HepG2 (cell line): ENCODE data around the gene SERPINE3. TPM values are rescaled to one million over a fixed set of nuclear protein-coding genes. Genes with fewer than 3 reads are reported as not detected.

ENCODE experiments used
- ATF4 ChIP-seq, 2 experiments: fragments of 450-650 bp in 1 of 2; sonication (generic) in 1 of 2; formaldehyde crosslinking; IDR thresholded peaks; 2 replicates each; pipeline versions ENCODE4 v1.5.0 to v1.8.0; 2020 to 2022; ENCODE audit warnings: mild to moderate bottlenecking in 1 of 2, missing genetic modification reagents in 1 of 2
- FOXA1 ChIP-seq, 2 experiments: fragments of 450-650 bp in 1 of 2; sonication (generic) in 1 of 2; formaldehyde crosslinking in 1 of 2; IDR thresholded peaks; 2 replicates each; pipeline versions ENCODE4 v1.4.0 to v1.6.1; 2016 to 2020; ENCODE audit warnings: missing genetic modification reagents in 1 of 2
- FOXJ3 ChIP-seq: sonication (generic); formaldehyde crosslinking; IDR thresholded peaks from 2 replicates; pipeline ENCODE4 v1.4.0; 2020; ENCODE audit warnings: missing genetic modification reagents, mild to moderate bottlenecking, borderline replicate concordance
- FOXO1 ChIP-seq: sonication (generic); formaldehyde crosslinking; IDR thresholded peaks from 2 replicates; pipeline ENCODE4 v1.4.0; 2020; ENCODE audit warnings: missing genetic modification reagents
- GATAD2A ChIP-seq: IDR thresholded peaks from 2 replicates; pipeline ENCODE4 v1.6.1; 2016
- HNF4G ChIP-seq, 2 experiments: sonication (generic) in 1 of 2; formaldehyde crosslinking in 1 of 2; IDR thresholded peaks; 2 replicates each; pipeline versions ENCODE4 v1.4.0 to v1.6.1; 2011 to 2020; ENCODE audit warnings: borderline replicate concordance in 2 of 2, low read depth in 2 of 2, mild to moderate bottlenecking in 2 of 2, low read length in 1 of 2, missing genetic modification reagents in 1 of 2, moderate library complexity in 1 of 2
- HOMEZ ChIP-seq: IDR thresholded peaks from 2 replicates; pipeline ENCODE4 v1.6.1; 2016; ENCODE audit warnings: low read depth
- MYPOP ChIP-seq: sonication (generic); formaldehyde crosslinking; IDR thresholded peaks from 2 replicates; pipeline ENCODE4 v1.8.1; 2023; ENCODE audit warnings: mild to moderate bottlenecking, moderate library complexity, missing genetic modification reagents
- NCOA5 ChIP-seq: sonication (generic); formaldehyde crosslinking; IDR thresholded peaks from 2 replicates; pipeline ENCODE4 v1.4.0; 2020; ENCODE audit warnings: missing genetic modification reagents
- PAXIP1 ChIP-seq: sonication (generic); formaldehyde crosslinking; conservative IDR thresholded peaks from 2 replicates; pipeline ENCODE4 v1.4.0; 2020; ENCODE audit warnings: mild to moderate bottlenecking, missing genetic modification reagents, moderate library complexity
- TAF1 ChIP-seq: sonication (generic); formaldehyde crosslinking; IDR thresholded peaks from 2 replicates; pipeline ENCODE4 v1.4.0; 2020; ENCODE audit warnings: missing genetic modification reagents
- ZFP90 ChIP-seq: sonication (generic); formaldehyde crosslinking; IDR thresholded peaks from 2 replicates; pipeline ENCODE4 v1.8.0; 2022; ENCODE audit warnings: missing genetic modification reagents, mild to moderate bottlenecking, inconsistent platforms, borderline replicate concordance
- ZNF558 ChIP-seq: sonication (generic); formaldehyde crosslinking; IDR thresholded peaks from 2 replicates; pipeline ENCODE4 v1.9.0; 2022; ENCODE audit warnings: mild to moderate bottlenecking, missing genetic modification reagents, borderline replicate concordance
- ZNF800 ChIP-seq: sonication (generic); formaldehyde crosslinking; IDR thresholded peaks from 2 replicates; pipeline ENCODE4 v1.4.0; 2020; ENCODE audit warnings: missing genetic modification reagents
- ZNF841 ChIP-seq: sonication (generic); formaldehyde crosslinking; IDR thresholded peaks from 2 replicates; pipeline ENCODE4 v1.8.1; 2023; ENCODE audit warnings: missing genetic modification reagents, borderline replicate concordance
- polyA plus RNA-seq, 8 experiments: library from polyadenylated mRNA; depleted of rRNA in 3 of 8; stranded (reverse) in 7 of 8; unstranded in 1 of 8; fragments of >200 nt; fragmentation: Illumina TruSeq in 4 of 8; extraction: Trizol in 4 of 8; gene quantifications; 2 replicates each; pipeline versions ENCODE4 v1.2.1 to v1.2.3, GENCODE V29; 2011 to 2016; ENCODE audit warnings: low read depth in 4 of 8, missing spikeins in 1 of 8, mixed read lengths in 1 of 8; ENCODE audit not compliant: insufficient read depth in 1 of 8
- total RNA-seq, 5 experiments: library from RNA; depleted of rRNA; stranded (reverse); fragments of >200 nt; fragmentation: Illumina TruSeq; extraction: Trizol; gene quantifications; 2 replicates each; pipeline ENCODE4 v1.2.3, GENCODE V29; 2016; ENCODE audit warnings: low read depth in 1 of 5

The SERPINE3 gene
- total and polyA plus RNA-seq, 2 of the 13 experiments (the other 11 are each of a cell fraction or from before 2014, with no cell fraction given) = not detected

- TF ChIP-seq ZNF800 (CRISPR knock-in tag) (no peak), ZNF841 (CRISPR knock-in tag) (no peak), NCOA5 (CRISPR knock-in tag) (no peak), FOXO1 (CRISPR knock-in tag) (peak; percentile 36; the same call in 1 of the 2 replicates), ATF4 (CRISPR knock-in tag; IDR thresholded peaks at IDR 0.05) (no peak), ZNF558 (CRISPR knock-in tag) (no peak), HNF4G (IDR thresholded peaks at IDR 0.05; ENCODE audit: borderline replicate concordance, low read depth, low read length) (peak; percentile 50; the same call in 1 of the 2 replicates), HNF4G (CRISPR knock-in tag; IDR thresholded peaks at IDR 0.05; ENCODE audit: borderline replicate concordance, low read depth) (no peak), GATAD2A (CRISPR knock-in tag) (peak; percentile 63), HOMEZ (CRISPR knock-in tag) (peak; percentile 70; the same call in 1 of the 2 replicates), PAXIP1 (CRISPR knock-in tag) (0 out of 2 replicates have a peak, but pooled peaks have one; percentile 18), TAF1 (CRISPR knock-in tag) (no peak), ZFP90 (CRISPR knock-in tag) (no peak), FOXA1 (IDR thresholded peaks at IDR 0.05) (no peak), FOXA1 (CRISPR knock-in tag; IDR thresholded peaks at IDR 0.05) (peak; percentile 44; the same call in 1 of the 2 replicates), FOXJ3 (CRISPR knock-in tag) (0 out of 2 replicates have a peak, but pooled peaks have one; percentile 14), MYPOP (CRISPR knock-in tag) (no peak)
- TF ChIP-seq, all 625 proteins: peak for 15
Observed at GRCh38 chr13:51355217-51355616, 15.7 kb downstream of the SERPINE3 start (continued).
